GM13977 (cell line): Measurements from ENCODE around the gene LSAMP.

Experiments used
- DNase-seq: peaks from one replicate; pipeline ENCODE4 v3.0.0; 2012; ENCODE audit warnings: low spot score
- CTCF ChIP-seq: IDR thresholded peaks from 2 replicates; pipeline ENCODE4 v1.5.1; 2012; ENCODE audit warnings: mild to moderate bottlenecking, control low read depth; ENCODE audit not compliant: insufficient read depth; ENCODE audit errors: extremely low read depth, missing control alignments
- in situ Hi-C: fragments of 300-500 bp; cut with MboI; formaldehyde crosslinking; loops from one replicate; pipeline ENCODE4 v1.12.0; 2022; ENCODE audit warnings: low sequenced_read_pairs, low pct_unique_long_range_greater_than_20kb, mixed read lengths, inconsistent platforms; ENCODE audit not compliant: unreplicated experiment

The LSAMP gene

GRCh38 chr3:115885621-115886020, 559.7 kb downstream of the LSAMP start:
- in situ Hi-C loops: no loop called here
- no peak for DNase-seq
- no peak for TF ChIP-seq CTCF

GRCh38 chr3:115877615-115877899, 567.7 kb downstream of the LSAMP start:
- in situ Hi-C loops: no loop called here
- TF ChIP-seq CTCF: no peak

GRCh38 chr3:115876876-115877614, 568.2 kb downstream of the LSAMP start:
- TF ChIP-seq CTCF: no peak
- in situ Hi-C loops: no loop called here
- DNase-seq: no peak

More at GRCh38 chr3:115877615-115877899, 567.7 kb downstream of the LSAMP start:
- DNase-seq: no peak

GRCh38 chr3:115875460-115875859, 569.8 kb downstream of the LSAMP start:
- TF ChIP-seq CTCF: no peak
- in situ Hi-C loops: no loop called here
- DNase-seq: no peak

- TF ChIP-seq CTCF: no peak
- in situ Hi-C loops: no loop called here
- DNase-seq: no peak
These were observed 573.6 kb downstream of the LSAMP start for GRCh38 chr3:115871735-115872134.

GRCh38 chr3:115864911-115865310, 580.4 kb downstream of the LSAMP start:
- TF ChIP-seq CTCF: no peak
- no peak for DNase-seq
- in situ Hi-C loops: no loop called here
